ENCODE measurements around the gene TECPR2. TPM values are rescaled to one million over a fixed set of nuclear protein-coding genes. Genes with fewer than 3 reads are reported as not detected.

The TECPR2 gene
- total and polyA plus RNA-seq, 2 of the 13 experiments (the other 11 are each of a cell fraction or from before 2014, with no cell fraction given): 3.5 to 5.7 TPM

GRCh38 chr14:102509746-102510615, 147.2 kb downstream of the TECPR2 start, which contains the start of gene ANKRD9 (continued):
- no peak for TF ChIP-seq SCMH1 (CRISPR knock-in tag; IDR thresholded peaks at IDR 0.05; ENCODE audit: borderline replicate concordance)
- no peak for TF ChIP-seq EEA1 (CRISPR knock-in tag; IDR thresholded peaks at IDR 0.05; ENCODE audit: borderline replicate concordance)
- no peak for TF ChIP-seq ZNF232 (CRISPR knock-in tag; IDR thresholded peaks at IDR 0.05; ENCODE audit: borderline replicate concordance)
- no peak for TF ChIP-seq ZNF207 (IDR thresholded peaks at IDR 0.05; ENCODE audit: borderline replicate concordance)
- TF ChIP-seq KLF6 (CRISPR knock-in tag; IDR thresholded peaks at IDR 0.05): no peak
- TF ChIP-seq ZBTB39 (CRISPR knock-in tag; IDR thresholded peaks at IDR 0.05): no peak
- no peak for TF ChIP-seq KAT8 (CRISPR knock-in tag; IDR thresholded peaks at IDR 0.05)
- TF ChIP-seq CREBL2 (CRISPR knock-in tag; IDR thresholded peaks at IDR 0.05; ENCODE audit: borderline replicate concordance): no peak
- TF ChIP-seq PAX8 (CRISPR knock-in tag; IDR thresholded peaks at IDR 0.05; ENCODE audit: borderline replicate concordance): no peak
- TF ChIP-seq THRA (CRISPR knock-in tag; IDR thresholded peaks at IDR 0.05; ENCODE audit: borderline replicate concordance): peak; percentile 66; the same call in 1 of the 2 replicates
- no peak for TF ChIP-seq RCOR2 (CRISPR knock-in tag; IDR thresholded peaks at IDR 0.05)
- TF ChIP-seq ZFP36L1 (CRISPR knock-in tag; IDR thresholded peaks at IDR 0.05): no peak
- TF ChIP-seq JUN (CRISPR knock-in tag; IDR thresholded peaks at IDR 0.05): 0 out of 2 replicates have a peak, but pooled peaks have one; percentile 3
- TF ChIP-seq SRF (IDR thresholded peaks at IDR 0.05; ENCODE audit: low read depth, low read length): no peak
- no peak for TF ChIP-seq SETDB1 (CRISPR knock-in tag; IDR thresholded peaks at IDR 0.05; ENCODE audit: borderline replicate concordance)
- no peak for TF ChIP-seq AKNA (CRISPR knock-in tag; IDR thresholded peaks at IDR 0.05; ENCODE audit: borderline replicate concordance)
- peak; percentile 44; the same call in 1 of the 2 replicates for TF ChIP-seq HIVEP1 (CRISPR knock-in tag; IDR thresholded peaks at IDR 0.05)
- peak; percentile 76 for TF ChIP-seq NFYC (CRISPR knock-in tag; IDR thresholded peaks at IDR 0.05)
- no peak for TF ChIP-seq ZNF24 (IDR thresholded peaks at IDR 0.05)
- no peak for TF ChIP-seq NCOR1 (IDR thresholded peaks at IDR 0.05; ENCODE audit: borderline replicate concordance, low read length)
- no peak for TF ChIP-seq SMC3 (IDR thresholded peaks at IDR 0.05; ENCODE audit: low read length)
